GM21447 (cell line): ENCODE data around the gene SUGP2.
"Not testable (repeated sequence)": the region's sequence is repeated elsewhere in the genome, so short reads cannot be mapped to it uniquely, and the experiment has no call there.

Experiments
- ATAC-seq: cut with Tn5 transposase; IDR thresholded peaks from one replicate; pipeline ENCODE4 v1.9.1; 2021; ENCODE audit not compliant: unreplicated experiment

The SUGP2 gene

DNA sequence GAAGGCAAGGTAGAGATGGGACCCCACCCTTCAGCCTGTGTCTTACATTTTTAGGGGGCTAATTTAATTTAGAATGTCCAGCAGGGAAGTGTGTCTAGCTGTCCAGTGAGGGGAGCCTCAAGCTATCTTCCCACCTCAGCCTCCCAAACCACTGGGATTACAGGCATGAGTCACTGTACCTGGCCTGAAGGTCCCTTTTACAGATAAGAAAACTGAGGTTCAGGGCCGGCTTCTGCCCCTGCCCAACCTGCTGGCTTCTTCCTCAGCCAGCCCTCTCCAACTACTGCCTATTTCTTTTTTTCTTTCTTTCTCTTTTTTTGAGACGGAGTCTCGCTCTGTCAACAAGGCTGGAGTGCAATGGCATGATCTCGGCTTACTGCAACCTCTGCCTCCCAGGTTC, 72.9 kb downstream of the SUGP2 start:
- no peak for ATAC-seq

DNA sequence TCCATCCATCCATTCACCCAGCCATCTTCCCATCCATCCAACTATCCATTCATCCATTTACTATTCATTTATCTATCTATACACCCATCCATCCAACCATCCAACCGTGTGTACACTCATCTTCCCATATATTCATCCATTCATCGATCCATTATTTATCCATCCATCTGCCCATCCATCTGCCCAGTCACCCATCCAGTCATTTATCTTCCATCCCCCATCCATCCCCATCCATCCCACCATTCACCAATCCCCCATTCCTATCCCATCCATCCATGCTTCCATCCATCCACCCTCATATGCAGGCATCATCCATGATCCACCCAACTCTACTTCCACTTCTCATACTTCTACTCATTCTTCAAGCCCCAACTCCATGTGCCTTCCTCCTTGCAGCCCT, 78.3 kb downstream of the SUGP2 start:
- ATAC-seq = no peak

DNA sequence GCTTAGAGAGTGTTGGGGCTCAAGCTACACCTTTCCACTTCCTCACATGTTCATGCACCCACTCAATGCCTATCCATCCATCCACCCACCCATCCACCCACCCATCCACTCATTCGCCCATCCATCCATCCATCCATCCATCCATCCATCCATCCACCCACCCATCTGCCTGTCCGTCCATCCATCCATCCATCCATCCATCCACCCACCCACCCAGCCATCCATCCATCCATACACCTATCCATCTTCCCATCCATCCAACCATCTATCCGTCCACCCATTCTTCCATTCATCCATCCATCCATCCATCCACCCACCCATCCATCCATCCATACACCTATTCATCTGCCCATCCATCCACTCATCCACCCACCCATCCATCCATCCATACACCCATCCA, 79.2 kb downstream of the SUGP2 start:
- ATAC-seq = no peak

DNA sequence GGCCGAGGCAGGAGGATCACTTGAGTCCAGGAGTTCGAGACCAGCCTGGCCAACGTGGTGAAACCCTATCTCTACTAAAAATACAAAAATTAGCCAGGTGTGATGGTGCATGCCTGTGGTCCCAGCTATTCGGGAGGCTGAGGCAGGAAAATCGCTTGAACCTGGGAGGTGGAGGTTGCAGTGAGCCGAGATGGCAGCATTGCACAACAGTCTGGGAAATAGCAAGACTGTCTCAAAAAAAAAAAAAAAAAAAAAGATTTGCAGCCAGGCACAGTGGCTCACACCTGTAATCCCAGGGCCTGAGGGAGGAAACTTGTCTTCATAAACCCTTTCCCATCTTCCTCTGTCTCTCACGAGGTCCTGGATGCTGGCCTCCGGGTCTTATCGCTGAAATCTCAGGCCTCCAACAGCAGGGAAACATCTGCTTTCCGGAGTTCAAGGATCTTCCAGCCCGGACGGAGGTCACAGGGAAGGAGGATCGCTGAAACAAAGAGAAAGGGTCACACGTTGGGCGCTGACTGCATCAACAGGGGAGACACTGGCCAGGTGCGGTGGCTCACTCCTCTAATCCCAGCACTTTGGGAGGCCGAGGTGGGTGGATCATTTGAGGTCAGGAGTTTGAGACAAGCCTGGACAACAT, 80.8 kb downstream of the SUGP2 start:
- not testable (repeated sequence) for ATAC-seq

DNA sequence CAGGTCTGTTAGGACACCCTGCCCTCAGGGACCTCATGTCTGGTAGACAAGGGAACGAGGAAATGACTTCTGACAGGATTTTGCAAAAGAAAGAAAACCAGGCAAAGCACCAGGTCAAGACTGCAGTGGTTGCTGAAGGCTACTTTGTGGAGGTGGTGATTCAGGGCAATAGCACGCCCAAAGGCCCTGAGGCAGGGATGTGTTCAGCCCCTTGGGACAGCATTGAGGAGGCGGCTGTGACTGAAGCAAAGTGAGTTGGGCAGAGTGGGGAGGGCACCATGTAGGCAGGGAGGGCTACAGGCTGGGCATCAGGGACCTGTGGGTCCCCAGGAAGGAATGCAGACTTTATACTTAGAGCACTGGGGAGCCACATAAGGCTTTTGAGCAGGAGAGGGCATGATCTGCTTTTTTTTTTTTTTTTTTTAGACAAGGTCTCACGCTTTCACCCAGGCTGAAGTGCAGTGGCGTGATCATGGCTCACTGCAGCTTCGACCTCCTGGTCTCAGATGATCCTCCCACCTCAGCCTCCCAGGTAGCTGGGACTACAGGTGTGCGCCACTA, 81.5 kb downstream of the SUGP2 start:
- no peak for ATAC-seq

DNA sequence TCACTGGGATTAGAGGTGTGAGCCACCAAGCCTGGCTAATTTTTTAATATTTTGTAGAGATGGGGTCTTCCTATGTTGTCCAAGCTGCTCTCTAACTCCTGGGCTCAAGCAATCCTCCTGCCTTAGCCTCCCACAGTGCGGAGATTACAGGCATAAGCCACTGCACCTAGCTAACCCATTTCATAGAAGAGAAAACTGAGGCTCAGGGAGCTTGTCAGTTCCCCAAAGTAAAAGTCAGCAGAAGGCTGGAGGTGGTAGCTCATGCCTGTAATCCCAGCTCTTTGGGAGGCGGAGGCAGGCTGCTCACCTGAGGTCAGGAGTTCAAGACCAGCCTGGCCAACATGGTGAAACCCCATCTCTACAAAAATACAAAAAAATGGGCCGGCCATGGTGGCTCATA, 83.5 kb downstream of the SUGP2 start:
- ATAC-seq = no peak

DNA sequence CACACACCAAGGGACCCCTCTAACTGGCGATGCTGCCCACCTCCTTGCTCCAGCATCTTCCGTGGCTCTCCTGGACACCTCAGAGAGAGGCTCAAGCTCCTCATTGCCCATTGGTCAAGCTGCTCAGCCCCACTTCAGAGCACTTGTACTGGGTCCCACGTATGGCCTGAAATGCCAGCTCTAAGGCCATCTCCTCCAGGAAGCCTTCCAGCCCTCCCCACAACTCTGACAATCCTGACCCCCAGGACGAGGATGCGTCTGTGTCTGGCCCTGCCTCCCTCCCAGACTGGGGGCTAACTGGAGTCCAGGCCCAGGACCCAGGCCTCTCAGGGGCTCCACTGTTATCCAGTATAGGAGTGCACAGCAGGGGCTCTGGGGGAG, 84.4 kb downstream of the SUGP2 start:
- ATAC-seq = no peak

DNA sequence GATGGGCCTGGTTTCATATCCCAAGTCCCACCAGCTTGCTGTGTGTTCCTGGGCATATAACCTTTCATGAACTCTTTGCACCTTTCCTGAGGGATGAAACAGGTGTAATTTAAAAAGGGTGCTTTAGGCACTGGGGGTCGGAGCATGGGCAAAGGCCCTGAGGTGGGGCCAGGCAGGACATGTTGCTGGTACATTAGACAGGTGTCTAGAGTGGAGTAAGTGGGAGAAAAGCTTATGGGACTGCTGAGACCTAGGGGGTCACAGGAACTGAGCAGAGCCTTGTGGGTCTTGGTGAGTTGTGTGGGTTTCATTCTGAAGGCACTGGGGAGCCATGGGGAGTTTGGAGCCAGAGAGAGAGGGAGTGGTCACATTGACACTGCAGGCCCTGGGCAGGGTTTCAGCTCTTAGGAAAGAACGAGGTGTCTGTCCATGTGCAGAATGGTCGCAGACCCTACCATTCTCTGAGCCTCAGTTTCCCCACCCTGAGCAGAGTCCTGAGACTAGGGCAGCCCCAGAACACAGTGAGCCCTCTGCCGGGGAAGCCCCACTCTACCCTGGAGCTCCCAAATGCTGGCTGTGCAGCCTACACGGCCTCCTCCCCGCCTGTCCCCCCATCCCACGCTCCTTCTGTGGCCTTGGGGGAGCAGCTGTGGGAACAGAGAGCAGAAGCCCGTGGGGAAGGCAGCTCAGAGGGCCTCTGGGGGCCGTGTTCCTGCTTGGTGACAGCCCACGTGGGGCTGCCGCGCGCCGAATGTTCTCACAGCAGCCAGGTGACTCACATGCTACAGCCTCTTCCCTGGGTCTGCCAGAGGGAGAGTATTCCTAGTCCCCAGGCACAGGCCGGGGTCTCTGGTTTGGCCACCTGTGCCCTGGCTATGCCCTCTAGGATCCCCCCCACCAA, 85.0 kb downstream of the SUGP2 start:
- no peak for ATAC-seq

DNA sequence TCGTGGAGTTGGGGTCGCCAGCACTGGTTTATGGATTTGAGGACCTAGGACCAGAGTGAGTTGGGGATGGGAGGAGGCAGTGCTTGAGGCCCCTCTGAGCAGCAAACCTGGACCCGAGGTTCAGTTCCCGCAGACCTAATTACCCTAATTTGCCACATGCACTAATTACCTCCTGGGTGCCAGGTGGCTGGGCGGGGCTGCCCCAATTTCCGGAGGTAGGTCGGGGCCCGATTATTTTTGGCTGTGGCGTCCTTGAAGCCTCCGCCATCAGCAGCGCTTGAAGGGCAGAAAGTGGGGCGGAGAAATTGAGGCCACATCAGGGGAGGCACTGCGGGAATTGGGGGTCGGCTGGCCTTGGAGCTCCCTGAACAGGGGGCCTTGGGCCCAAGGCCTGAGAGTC, 86.4 kb downstream of the SUGP2 start:
- ATAC-seq = no peak

DNA sequence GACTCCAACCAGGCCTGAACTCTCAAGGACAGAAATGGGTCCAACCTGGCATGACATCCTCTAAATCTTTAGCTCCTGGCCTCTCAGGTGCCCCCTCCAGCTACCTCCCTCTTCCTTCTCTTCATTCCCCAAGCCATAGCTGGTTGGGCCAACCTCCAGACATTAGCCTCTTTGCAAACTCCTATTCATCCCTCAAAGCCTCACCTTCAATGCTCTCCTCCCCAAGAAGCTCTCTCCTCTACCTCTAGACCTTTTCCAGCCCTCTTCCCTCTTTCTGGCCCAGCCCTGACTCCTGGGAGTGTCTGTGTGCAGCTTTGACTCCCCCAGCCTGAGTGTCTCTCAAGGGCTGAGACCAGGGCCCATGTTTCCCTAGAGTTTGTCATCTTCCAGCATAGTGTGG, 87.0 kb downstream of the SUGP2 start:
- ATAC-seq = no peak

DNA sequence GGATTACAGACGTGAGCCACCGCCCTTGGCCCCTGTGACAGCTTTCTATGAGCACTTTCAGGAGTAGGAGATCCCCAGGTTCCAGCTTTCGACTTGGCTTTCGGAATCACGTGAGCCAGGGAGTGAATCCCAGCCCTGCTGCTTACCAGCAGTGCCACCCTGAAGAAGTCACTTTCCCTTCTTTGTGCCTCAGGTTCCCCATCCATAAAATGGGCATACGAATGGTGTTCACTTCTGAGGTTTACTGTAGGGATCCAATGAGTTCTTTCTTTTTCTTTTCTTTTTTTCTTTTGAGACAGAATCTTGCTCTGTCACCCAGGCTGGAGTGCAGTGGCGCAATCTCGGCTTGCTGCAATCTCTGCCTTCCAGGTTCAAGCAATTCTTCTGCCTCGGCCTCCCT, 88.0 kb downstream of the SUGP2 start:
- no peak for ATAC-seq

DNA sequence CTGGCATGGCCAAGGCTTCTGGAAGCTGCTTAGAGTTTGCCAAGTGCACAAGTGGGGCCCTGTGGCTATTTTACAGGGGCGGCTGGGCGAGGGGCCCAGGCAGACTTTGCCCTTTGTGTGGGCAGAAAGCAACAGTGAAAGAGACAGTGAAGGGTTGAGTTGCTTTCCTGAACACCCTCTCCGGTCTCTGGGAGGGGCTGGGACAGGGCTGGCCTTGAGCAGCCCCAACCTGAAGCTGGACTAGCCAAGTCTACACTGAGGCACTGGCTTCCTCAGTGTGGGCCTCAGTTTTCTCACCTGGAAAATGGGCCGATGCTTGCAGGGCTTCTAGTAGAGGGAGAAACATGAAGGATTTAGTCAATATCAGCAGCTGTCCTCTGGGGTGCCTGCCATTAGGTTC, 89.9 kb downstream of the SUGP2 start:
- no peak for ATAC-seq

DNA sequence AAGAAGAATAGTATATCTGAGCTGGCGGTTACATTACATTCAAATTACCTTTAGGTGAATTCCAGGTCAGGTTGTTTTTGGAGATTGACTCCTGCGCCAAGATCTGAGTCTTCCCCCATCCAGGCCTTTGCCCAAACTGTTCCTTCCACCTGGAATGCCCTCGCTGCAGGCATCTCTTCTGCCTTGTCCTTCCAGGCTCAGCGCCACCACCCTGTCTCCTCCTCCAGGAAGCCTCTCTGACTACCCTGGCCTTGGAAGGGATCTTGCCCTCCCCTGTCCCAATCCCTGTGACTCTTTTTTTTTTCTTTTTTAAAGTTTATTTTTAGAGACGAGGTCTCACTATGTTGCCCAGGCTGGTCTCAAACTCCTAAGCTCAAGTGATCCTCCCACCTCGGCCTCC, 90.6 kb downstream of the SUGP2 start:
- ATAC-seq = no peak

DNA sequence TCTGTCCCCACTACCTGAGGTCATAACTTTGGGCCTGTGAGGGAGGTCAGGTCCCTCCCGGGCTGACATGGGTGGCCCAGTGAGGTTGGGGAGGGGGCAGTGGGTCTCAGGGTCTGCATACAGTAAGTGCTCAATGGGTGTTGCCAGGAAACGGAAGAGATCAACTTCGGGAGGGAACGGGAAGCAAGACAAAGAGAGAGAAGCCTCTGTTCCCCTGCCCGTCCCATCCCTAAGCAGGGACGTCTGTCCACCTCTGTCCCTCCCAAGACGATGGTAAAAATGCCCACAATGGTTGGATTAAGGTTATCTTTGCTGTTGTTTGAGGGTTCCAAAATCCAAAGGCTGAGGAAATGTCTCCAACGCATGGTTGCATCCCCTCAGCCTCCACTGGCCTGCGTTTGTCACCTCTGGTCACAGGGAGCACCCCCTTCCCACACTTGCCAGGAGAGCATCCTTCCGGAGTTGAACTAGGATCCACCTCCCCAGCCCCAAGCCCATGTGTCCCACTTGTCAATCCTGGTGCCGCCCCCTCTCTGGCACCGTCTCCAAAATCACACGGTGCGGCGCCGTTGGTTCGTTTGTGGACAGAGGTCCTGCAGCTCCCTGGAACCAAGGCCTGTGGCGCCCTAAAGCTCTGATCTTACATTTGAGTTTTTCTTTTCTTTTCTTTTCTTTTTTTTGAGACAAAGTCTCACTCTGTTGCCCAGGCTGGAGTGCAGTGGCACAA, 91.5 kb downstream of the SUGP2 start:
- ATAC-seq = no peak
